IMR-90 (cell line): Measurements from ENCODE around the gene MERTK. TPM values are rescaled to one million over a fixed set of nuclear protein-coding genes. Genes with fewer than 3 reads are reported as not detected.

ENCODE experiments used
- ATAC-seq: fragments of 200-7000 bp; cut with Tn5 transposase; 2 replicates; pipeline ENCODE4 v1.9.1; 2020; ENCODE audit warnings: low read depth, mild to moderate bottlenecking, moderate library complexity
- BruUV-seq: library from RNA; stranded (reverse); fragments of 400-500 nt; replicated peaks from 2 replicates; lab custom pipeline; 2021; lab: Mats Ljungman, UMichigan
- CTCF ChIA-PET: fragments of 300-600 bp; formaldehyde crosslinking; extraction: SDS; loops from one replicate; lab custom pipeline; 2021; ENCODE audit warnings: antibody characterized with exemption; lab: Yijun Ruan, JAX
- POLR2A ChIA-PET: fragments of 300-600 bp; sonication (Branson Sonifier 250); formaldehyde crosslinking; loops from one replicate; lab custom pipeline; 2022; ENCODE audit warnings: antibody characterized with exemption; ENCODE audit not compliant: unreplicated experiment; lab: Charles Lee
- DNase-seq: peaks from one replicate; pipeline ENCODE4 v3.0.0; 2013
- H2AFZ ChIP-seq: replicated peaks from 2 replicates; pipeline ENCODE3; 2013; ENCODE audit warnings: low read length, mild to moderate bottlenecking; ENCODE audit not compliant: poor library complexity
- H2AK5ac ChIP-seq: 2 replicates; pipeline ENCODE4 v1.6.1; 2013; ENCODE audit warnings: low read depth, low read length, inconsistent platforms
- H2AK9ac ChIP-seq: replicated peaks from 2 replicates; pipeline ENCODE3; 2013; ENCODE audit warnings: mild to moderate bottlenecking, low read depth, low read length, moderate library complexity; ENCODE audit not compliant: poor library complexity
- H2BK120ac ChIP-seq: 2 replicates; pipeline ENCODE4 v1.6.1; 2013; ENCODE audit warnings: low read depth, low read length, inconsistent platforms
- H2BK15ac ChIP-seq: 3 replicates; pipeline ENCODE4 v1.6.1; 2013; ENCODE audit warnings: low read depth, low read length, inconsistent platforms
- H2BK20ac ChIP-seq: 2 replicates; pipeline ENCODE4 v1.6.1; 2013; ENCODE audit warnings: low read depth, mild to moderate bottlenecking, inconsistent platforms, low read length, moderate library complexity
- H2BK5ac ChIP-seq: 2 replicates; pipeline ENCODE4 v1.6.1; 2013; ENCODE audit warnings: mild to moderate bottlenecking, low read depth, low read length, inconsistent platforms; ENCODE audit not compliant: poor library complexity, severe bottlenecking
- H3K14ac ChIP-seq: replicated peaks from 2 replicates; pipeline ENCODE4 v1.6.1; 2013; ENCODE audit warnings: low read depth, low read length, inconsistent platforms
- H3K18ac ChIP-seq: 2 replicates; pipeline ENCODE4 v1.6.1; 2013; ENCODE audit warnings: low read depth, low read length, control low read depth
- H3K23ac ChIP-seq: 2 replicates; pipeline ENCODE4 v1.6.1; 2013; ENCODE audit warnings: low read depth, low read length, inconsistent platforms
- H3K27ac ChIP-seq: 2 replicates; pipeline ENCODE4 v1.5.1; 2013; ENCODE audit warnings: mild to moderate bottlenecking, control low read depth, low read length; ENCODE audit not compliant: insufficient read depth
- H3K27me3 ChIP-seq: 2 replicates; pipeline ENCODE4 v1.6.1; 2013; ENCODE audit warnings: low read length; ENCODE audit not compliant: control insufficient read depth, insufficient read depth
- H3K36me3 ChIP-seq: 2 replicates; pipeline ENCODE4 v1.6.1; 2013; ENCODE audit warnings: low read length, mixed read lengths; ENCODE audit not compliant: control insufficient read depth, insufficient read depth
- H3K4ac ChIP-seq: 2 replicates; pipeline ENCODE4 v1.6.1; 2013; ENCODE audit warnings: low read depth, low read length, inconsistent platforms
- H3K4me1 ChIP-seq: 2 replicates; pipeline ENCODE4 v1.6.1; 2013; ENCODE audit warnings: low read length, mixed read lengths; ENCODE audit not compliant: control insufficient read depth, insufficient read depth
- H3K4me2 ChIP-seq: 2 replicates; pipeline ENCODE4 v1.6.1; 2013; ENCODE audit warnings: low read depth, mild to moderate bottlenecking, control low read depth, low read length, moderate library complexity
- H3K4me3 ChIP-seq: 2 replicates; pipeline ENCODE4 v1.5.1; 2013; ENCODE audit warnings: low read depth, mild to moderate bottlenecking, control low read depth, low read length, moderate library complexity; ENCODE audit not compliant: insufficient read depth
- H3K56ac ChIP-seq: 2 replicates; pipeline ENCODE4 v1.6.1; 2013; ENCODE audit warnings: low read length, inconsistent platforms; ENCODE audit not compliant: insufficient read depth; ENCODE audit errors: extremely low read depth
- H3K79me1 ChIP-seq, 2 experiments: 2 replicates each; pipeline ENCODE4 v1.6.1; 2013; ENCODE audit warnings: low read length in 2 of 2, inconsistent platforms in 1 of 2, low read depth in 1 of 2
- H3K9ac ChIP-seq: 2 replicates; pipeline ENCODE4 v1.6.1; 2013; ENCODE audit warnings: low read depth, low read length, control low read depth
- H3K9me1 ChIP-seq: 2 replicates; pipeline ENCODE4 v1.6.1; 2013; ENCODE audit warnings: low read length, inconsistent platforms; ENCODE audit not compliant: insufficient read depth
- H3K9me3 ChIP-seq: 2 replicates; pipeline ENCODE4 v1.6.1; 2013; ENCODE audit warnings: low read length; ENCODE audit not compliant: control insufficient read depth, insufficient read depth
- H4K20me1 ChIP-seq: 2 replicates; pipeline ENCODE4 v1.6.1; 2013; ENCODE audit warnings: low read length, inconsistent platforms; ENCODE audit not compliant: insufficient read depth
- H4K5ac ChIP-seq: 2 replicates; pipeline ENCODE4 v1.6.1; 2013; ENCODE audit warnings: mild to moderate bottlenecking, low read depth, low read length, control low read depth
- H4K8ac ChIP-seq, 2 experiments: 2 replicates each; pipeline ENCODE4 v1.6.1; 2013; ENCODE audit warnings: low read depth in 2 of 2, low read length in 2 of 2, control low read depth in 1 of 2, inconsistent platforms in 1 of 2
- H4K91ac ChIP-seq: 2 replicates; pipeline ENCODE4 v1.6.1; 2013; ENCODE audit warnings: low read depth, low read length, inconsistent platforms; ENCODE audit not compliant: insufficient read depth
- CEBPB ChIP-seq: IDR thresholded peaks from 2 replicates; pipeline ENCODE4 v1.6.1; 2012; ENCODE audit warnings: low read depth, low read length, improper control_type of control experiment
- MAFK ChIP-seq: IDR thresholded peaks from 2 replicates; pipeline ENCODE4 v1.6.1; 2012; ENCODE audit warnings: low read depth, low read length, improper control_type of control experiment
- whole genome bisulfite sequencing, 2 experiments: methylation state at CpG; one replicate each; pipeline versions ENCODE4 v1.1.5 to v1.1.7; 2013; ENCODE audit warnings: missing lambda C conversion rate in 2 of 2; ENCODE audit not compliant: insufficient read length in 1 of 2; ENCODE audit errors: extremely low coverage in 2 of 2; 5-methylcytosine and 5-hydroxymethylcytosine counted together
- dilution Hi-C: fragments of 300-500 bp; cut with HindIII; formaldehyde crosslinking; loops from one replicate; pipeline ENCODE4 v1.14.3; 2018; ENCODE audit warnings: low sequenced_read_pairs; ENCODE audit not compliant: unreplicated experiment
- in situ Hi-C: fragments of 300-500 bp; cut with MboI; formaldehyde crosslinking; loops from 3 replicates; pipeline ENCODE4 v1.14.3; 2019; ENCODE audit warnings: low sequenced_read_pairs, inconsistent platforms, mixed read lengths
- intact Hi-C: fragments of 100-400 bp; cut with micrococcal nuclease; formaldehyde crosslinking; loops from 2 replicates; pipeline ENCODE4 v1.10.0; 2022
- polyA plus RNA-seq, 3 experiments: library from polyadenylated mRNA; depleted of rRNA; stranded (reverse); fragments of >200 nt; gene quantifications; 2 replicates each; pipeline ENCODE4 v1.2.3, GENCODE V29; 2012; ENCODE audit warnings: low replicate concordance in 1 of 3
- total RNA-seq: library from RNA; depleted of rRNA; stranded (reverse); fragments of >200 nt; gene quantifications from 2 replicates; pipeline ENCODE4 v1.2.3, GENCODE V29; 2012

Gene MERTK
- total and polyA plus RNA-seq, 2 of the 4 experiments (the other 2 are of a cell fraction): 0.36 to 0.62 TPM

GRCh38 chr2:112065486-112065885 is 167.1 kb downstream of the MERTK start:
- Histone ChIP-seq H3K56ac (peak overlapping the region; percentile 40; the same call in 1 of the 2 replicates), H3K4me3 (no peak overlapping the region), H3K27me3 (no peaks in the 10 kb centered on the region), H3K4ac (peak overlapping the region; percentile 65), H3K9me1 (peaks cover 9% of the 10 kb centered on the region), H2BK5ac (peak overlapping the region; percentile 69), H3K4me2 (peak overlapping the region; percentile 36; the same call in 1 of the 2 replicates), H3K9me3 (no peaks in the 10 kb centered on the region), H3K27ac (peak overlapping the region; percentile 78), H4K5ac (no peak overlapping the region), H4K91ac (peak overlapping the region; percentile 71; the same call in 1 of the 2 replicates), H3K79me1 (peaks cover 32 to 56% of the 10 kb centered on the region in 2 experiments), H2AK5ac (peak overlapping the region; percentile 33), H3K36me3 (peaks cover 33% of the 10 kb centered on the region), H3K18ac (peak overlapping the region; percentile 40), H3K23ac (no peak overlapping the region), H2BK15ac (0 out of 3 replicates have a peak overlapping the region, but pooled peaks have one; percentile 39), H3K4me1 (peaks cover 12% of the 10 kb centered on the region), H4K8ac (peak overlapping the region; percentile 17 to 52; a peak in 2 of 4 replicates), H3K14ac (peak overlapping the region; percentile 46; the same call in 1 of the 2 replicates), H4K20me1 (peaks cover 4% of the 10 kb centered on the region), H2BK120ac (peak overlapping the region; percentile 84), H2BK20ac (peak overlapping the region; percentile 73), H2AFZ (no peak overlapping the region), H2AK9ac (no peak overlapping the region), H3K9ac (peak overlapping the region; percentile 10; the same call in 1 of the 2 replicates)
- dilution Hi-C loops (no loop called here), in situ Hi-C loops (no loop called here), intact Hi-C loops (no loop called here)
- TF ChIP-seq CEBPB (peak; percentile 7; the same call in 1 of the 2 replicates), MAFK (no peak)
- ATAC-seq: peak; percentile 46
- no peak for DNase-seq
- ChIA-PET POLR2A (no interaction called here), CTCF (no interaction called here)
- BruUV-seq: no TSS peak
- 83% methylated on average over 1 of the region's 5 CpGs; no CpG with 5 or more reads in 1 of the 2 experiments for WGBS, 2 experiments
